NCI-H1694 (cell line): Measurements from ENCODE around the gene TTLL8.

Experiments
- DNase-seq: peaks from one replicate; lab custom pipeline; 2025; lab: John Stamatoyannopoulos, UW

The TTLL8 gene

DNA sequence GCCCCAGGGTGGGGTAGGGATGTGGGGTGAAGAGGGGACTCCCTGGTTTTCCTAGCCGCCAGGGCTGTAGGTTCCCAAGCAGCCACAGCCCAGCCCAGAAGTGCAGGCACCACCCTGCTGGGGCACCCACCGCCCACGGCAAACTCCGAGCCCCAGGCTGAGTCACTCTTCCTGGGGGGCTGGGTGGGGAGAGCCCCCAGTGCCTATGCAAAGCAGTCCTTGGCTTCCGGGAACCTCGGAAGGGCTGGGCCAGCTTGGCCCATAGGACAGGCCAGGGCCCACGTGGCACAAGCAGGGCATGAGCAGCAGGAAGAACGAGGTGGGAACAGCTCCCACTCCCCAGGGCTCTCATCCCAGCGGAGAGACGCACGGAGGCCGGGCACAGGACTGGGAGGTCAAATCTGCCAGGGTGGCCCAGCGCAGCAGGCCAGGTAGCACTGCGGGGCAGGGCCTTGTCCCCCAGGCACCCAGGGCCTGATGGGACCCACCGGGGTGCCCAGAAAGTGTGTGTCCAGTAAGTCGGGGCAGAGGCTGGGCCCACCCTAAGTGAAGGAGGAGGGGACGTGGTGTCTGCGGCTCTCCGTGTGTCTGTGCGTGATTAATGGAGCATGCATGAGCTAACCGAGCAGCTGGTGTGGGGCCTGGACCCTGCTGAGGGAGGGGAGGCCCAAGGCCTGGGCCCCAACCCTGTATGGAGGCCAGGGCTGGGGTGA, 41.0 kb downstream of the TTLL8 start:
- DNase-seq = no peak

GRCh38 chr22:50016308-50016987, 41.6 kb downstream of the TTLL8 start:
- DNase-seq = no peak

- no peak for DNase-seq
These were observed 42.4 kb downstream of the TTLL8 start for GRCh38 chr22:50015451-50016307.

GRCh38 chr22:50014655-50015401, 43.3 kb downstream of the TTLL8 start:
- DNase-seq = no peak

DNA sequence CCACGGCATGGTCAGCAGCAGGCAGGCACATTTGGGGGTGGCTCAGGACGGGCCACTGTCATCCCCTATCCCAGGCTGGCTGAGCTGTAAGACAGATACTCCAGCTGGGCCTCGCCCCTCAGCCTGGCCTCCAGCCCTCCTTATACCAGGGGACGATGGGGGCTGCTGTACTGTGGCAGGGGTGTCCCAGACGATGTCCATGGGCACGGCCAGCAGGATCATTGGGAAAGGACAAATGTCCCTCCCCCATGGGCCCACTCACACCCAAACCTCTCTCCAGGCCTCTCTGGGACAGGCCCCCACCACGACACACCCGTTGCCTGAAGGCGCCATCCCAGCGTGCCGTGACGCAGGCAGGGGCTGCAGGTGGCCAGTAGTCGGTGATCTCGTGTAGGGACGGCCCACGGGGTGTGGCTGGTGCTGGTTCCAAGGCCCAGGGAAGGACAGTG, 44.0 kb downstream of the TTLL8 start:
- DNase-seq = no peak

DNA sequence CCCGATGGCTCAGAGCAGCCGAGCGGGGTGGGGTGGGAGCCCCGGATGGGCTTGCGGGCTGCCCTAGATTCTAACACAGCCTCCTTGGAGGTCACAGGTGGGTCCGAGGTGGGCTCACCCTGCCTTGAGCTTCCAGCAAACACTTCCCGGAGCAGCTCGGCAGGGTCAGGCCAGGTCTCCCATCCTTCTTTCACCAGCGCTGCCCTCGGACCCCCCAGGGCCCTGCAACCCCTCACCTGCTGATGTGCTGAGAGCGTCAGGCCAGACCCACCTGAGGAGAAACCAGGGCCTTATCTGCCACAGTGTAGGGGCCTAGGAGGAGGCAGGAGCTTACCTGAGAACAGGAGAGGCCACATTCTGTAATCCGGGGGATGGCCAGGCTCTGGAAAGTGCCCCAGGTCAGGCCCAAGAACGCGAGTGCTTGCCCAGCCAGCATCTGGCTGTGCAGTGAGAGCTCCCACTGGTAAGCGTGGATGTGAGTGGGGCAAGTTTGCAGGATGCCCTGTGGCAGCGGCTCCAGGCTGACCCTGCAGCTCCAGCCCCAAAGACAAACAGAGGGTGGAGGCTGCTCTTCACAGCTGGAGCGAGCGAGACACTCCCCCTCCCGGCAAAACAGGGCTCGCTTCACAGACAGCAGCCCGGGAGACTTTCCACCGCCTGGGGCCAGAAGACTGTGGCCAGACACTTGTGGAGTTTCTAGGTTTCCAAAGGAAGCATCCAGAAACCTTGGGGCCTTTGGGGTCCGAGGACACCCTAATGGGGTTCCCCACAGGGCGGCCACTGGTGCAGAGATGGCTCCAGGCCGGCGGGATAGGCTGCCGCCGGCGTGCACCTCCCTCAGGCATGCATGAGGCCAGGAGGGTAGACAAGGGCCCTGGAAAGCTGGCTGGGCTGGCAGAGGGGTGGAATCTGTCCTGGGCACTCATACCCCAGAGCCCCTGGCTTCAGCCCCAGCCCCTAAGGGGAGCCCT, 45.6 kb downstream of the TTLL8 start, which contains the start of gene IL17REL:
Gene IL17REL (minus strand): TSS at position 555 of the 971 bp plus-strand sequence. CDS start 119 bp downstream, at position 436.
- no peak for DNase-seq

DNA sequence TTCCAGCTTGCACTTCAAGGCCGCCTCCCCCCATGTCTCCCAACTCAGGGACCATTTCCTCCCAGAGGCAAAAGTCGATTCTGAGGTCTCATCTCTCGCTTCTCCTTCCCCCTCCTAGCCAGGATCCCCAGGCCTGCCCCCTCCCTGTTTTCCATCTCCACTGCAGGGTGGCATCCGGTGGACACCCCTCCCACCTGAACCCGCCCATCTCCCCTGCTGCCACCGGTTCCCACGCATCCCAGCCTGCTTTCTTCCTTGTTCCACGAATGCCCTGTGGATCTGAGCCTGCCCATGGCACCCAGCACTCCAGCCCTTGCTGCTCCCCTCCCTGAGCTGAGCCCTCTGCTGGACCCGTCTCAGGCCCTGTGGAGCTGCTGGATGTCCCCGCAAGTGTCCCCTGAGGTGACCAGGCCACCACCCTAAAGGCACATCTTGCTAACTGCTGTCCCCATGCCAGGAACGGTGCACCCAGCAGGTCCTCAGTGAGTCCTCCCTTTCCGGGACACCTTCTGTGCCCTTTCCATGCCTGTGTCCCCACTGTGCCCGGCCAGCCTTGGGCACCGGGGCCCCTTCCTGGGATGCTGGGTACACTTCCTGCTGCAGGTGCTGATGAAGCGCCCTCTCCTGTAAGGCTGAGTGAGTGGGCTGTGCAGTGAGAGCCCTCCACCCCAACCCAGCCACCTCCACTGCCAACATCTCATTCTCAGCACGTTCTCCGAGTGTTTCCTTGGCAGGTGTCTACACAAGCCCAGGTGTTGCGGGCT, 46.5 kb downstream of the TTLL8 start:
- no peak for DNase-seq

- DNase-seq = no peak
These were observed 47.2 kb downstream of the TTLL8 start for GRCh38 chr22:50010676-50011446.

GRCh38 chr22:50009765-50010675, 48.1 kb downstream of the TTLL8 start:
- no peak for DNase-seq

GRCh38 chr22:50009251-50009650, 48.8 kb downstream of the TTLL8 start:
- no peak for DNase-seq

GRCh38 chr22:50008151-50009040, 49.7 kb downstream of the TTLL8 start:
- no peak for DNase-seq

DNA sequence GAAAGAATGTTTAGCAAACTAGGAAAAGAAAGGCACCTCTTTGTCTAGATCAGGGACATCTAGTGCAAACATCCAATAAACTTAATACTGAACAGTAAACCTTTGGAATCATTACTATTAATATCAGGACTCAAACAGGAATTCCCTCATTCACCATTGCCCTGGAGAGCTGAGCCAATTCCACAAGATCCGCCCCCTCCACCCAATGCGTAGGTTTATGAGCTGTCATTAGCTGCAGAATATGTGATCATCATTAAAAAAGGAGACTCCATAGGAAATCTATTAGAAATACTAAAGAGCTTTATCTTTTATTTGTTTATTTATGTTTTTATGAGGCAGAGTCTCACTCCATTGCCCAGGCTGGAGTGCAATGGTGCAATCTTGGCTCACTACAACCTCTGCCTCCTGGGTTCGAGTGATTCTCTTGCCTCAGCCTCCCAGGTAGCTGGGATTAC, 51.0 kb downstream of the TTLL8 start:
- DNase-seq = no peak

DNA sequence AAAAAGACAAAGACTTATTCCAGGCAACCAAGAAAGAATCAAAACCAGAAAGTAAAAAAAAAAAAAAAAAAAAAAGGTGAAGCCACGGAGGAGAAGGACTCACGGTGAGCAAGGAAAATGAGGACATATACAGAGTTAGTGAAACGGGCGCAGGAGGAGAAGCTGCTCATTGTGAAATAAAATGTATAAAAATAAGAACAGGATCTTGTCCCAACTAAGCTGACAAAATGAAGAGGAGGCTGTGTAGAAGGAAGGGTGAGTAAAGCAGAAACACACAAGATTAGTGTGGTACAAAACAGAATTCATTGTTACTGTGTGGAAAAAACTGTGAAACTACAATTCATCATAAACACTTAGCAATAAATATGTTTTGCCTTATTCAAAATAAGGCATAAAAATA, 53.2 kb downstream of the TTLL8 start:
- DNase-seq = no peak

- DNase-seq = no peak
These were observed 55.3 kb downstream of the TTLL8 start for GRCh38 chr22:50002791-50003190.

DNA sequence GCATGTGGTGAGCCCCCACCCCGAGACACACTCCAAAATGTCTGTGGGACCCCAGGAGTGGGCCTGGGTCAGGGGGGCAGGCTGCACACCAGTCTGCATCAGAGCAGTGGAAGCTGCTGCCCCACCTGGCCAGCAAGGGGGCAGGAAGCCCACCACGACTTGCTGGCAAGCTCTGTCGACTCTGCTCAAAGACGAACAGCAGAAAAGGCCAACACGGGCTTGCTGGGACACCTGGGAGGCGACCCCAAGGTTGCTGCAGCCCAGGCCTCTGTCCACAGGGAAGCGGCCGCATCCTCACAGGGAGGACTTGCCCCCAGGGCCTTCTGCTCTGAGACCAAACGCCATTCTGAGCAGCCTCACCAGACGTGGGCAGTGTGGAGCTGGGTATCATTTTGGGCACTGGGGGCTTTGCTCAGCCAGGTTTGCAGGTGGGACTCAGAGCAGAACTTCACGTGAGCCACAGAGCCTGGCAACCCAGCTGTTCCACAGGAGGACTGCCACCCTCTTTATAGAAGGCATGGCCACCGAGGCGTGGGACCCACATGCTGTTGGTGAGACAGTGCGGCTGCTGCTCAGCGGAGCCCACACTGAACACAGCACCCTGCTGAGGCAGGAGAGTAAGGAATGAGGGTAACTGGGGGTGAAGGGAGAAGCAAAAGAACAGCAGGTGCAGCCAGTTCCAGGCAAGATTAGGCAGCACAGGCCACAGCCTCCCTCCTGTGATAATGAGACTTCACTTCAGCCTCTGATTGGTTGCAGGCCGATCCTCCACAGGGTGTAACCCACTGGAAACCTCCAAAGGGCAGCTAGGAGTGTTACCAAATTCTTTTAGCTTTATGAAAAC, 56.5 kb downstream of the TTLL8 start:
- DNase-seq = peak; percentile 29
